Rectal smooth muscle tissue (tissue), 1 donor: ENCODE results near the gene FSTL4.

ENCODE experiments used
- H3K27ac ChIP-seq: one replicate; pipeline ENCODE4 v1.7.0; 2013; ENCODE audit warnings: low read depth, low read length, inconsistent platforms
- H3K27me3 ChIP-seq: one replicate; pipeline ENCODE4 v1.7.0; 2013; ENCODE audit warnings: low read length; ENCODE audit not compliant: control insufficient read depth, insufficient read depth
- H3K36me3 ChIP-seq: one replicate; pipeline ENCODE4 v1.7.0; 2013; ENCODE audit warnings: low read length; ENCODE audit not compliant: control insufficient read depth, insufficient read depth
- H3K4me1 ChIP-seq: one replicate; pipeline ENCODE4 v1.7.0; 2013; ENCODE audit warnings: low read length; ENCODE audit not compliant: control insufficient read depth, insufficient read depth
- H3K4me3 ChIP-seq: one replicate; pipeline ENCODE4 v1.7.0; 2013; ENCODE audit warnings: low read length
- H3K9ac ChIP-seq: one replicate; pipeline ENCODE4 v1.7.0; 2013; ENCODE audit warnings: low read length

FSTL4 gene

GRCh38 chr5:133478199-133478985, 133.9 kb downstream of the FSTL4 start:
- Histone ChIP-seq H3K27me3 (no peaks in the 10 kb centered on the region), H3K4me3 (no peak overlapping the region), H3K36me3 (no peaks in the 10 kb centered on the region), H3K4me1 (no peaks in the 10 kb centered on the region), H3K27ac (no peak overlapping the region), H3K9ac (no peak overlapping the region)

GRCh38 chr5:133475986-133476385, 136.4 kb downstream of the FSTL4 start:
- Histone ChIP-seq H3K27me3 (no peaks in the 10 kb centered on the region), H3K9ac (no peak overlapping the region), H3K36me3 (no peaks in the 10 kb centered on the region), H3K4me3 (no peak overlapping the region), H3K27ac (no peak overlapping the region), H3K4me1 (no peaks in the 10 kb centered on the region)

DNA sequence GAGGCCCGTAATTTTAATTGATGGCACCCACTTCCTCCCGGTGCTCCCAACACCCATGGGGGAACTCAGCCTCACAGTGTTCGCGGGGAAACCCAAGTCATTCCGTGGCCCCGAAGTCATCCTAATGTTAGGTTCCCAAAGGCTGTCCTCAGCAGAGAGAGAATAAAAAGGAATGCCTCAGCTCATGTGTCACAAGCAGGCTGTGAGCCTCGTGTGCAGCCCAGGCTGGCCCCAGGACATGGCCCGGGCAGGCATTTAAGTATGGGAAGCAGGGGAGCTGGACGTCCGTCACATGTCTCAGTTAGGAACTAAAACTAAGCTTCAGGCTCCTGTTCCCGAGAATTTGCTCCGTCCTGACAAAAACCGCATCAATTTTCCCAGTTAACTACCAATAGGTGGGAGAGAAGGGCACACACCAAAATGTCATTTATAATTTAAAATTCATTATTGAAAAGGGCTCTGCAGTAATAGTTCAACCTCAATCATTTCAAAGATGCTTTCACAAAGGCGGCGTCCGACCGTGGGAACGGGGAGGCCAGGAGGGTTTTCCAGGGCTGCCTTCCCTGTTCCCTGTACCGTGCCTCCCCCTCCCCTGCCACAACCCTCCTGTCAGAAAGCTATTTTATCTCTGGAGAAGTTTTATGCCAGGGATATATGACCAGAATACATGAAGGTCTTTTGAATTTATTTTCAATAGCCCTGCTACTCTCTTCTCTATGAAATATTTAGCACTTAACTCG, 137.3 kb downstream of the FSTL4 start:
- Histone ChIP-seq H3K4me1 (no peaks in the 10 kb centered on the region), H3K9ac (no peak overlapping the region), H3K27me3 (no peaks in the 10 kb centered on the region), H3K27ac (no peak overlapping the region), H3K4me3 (no peak overlapping the region), H3K36me3 (no peaks in the 10 kb centered on the region)

DNA sequence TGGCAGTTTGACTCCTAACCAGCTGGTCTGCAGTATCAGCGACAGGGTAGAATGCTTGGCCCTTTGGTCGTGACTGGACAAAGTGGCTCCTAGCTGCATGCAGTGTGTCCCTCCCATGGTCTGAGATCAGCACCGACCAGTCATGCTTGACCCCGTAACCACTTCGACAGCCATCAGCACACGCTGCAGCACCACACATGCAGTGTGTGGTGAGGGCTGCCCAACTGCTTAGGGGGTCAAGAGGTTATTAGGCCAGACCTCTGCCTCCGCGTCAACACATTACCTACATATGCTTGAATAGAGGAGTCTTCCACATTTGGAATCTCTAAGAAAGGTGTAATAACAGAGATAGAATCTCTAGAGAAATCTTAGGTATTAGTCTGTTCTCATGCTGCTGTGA, 139.1 kb downstream of the FSTL4 start:
- no peaks in the 10 kb centered on the region for H3K36me3 ChIP-seq
- H3K27ac ChIP-seq, result no peak overlapping the region
- H3K27me3 ChIP-seq, result no peaks in the 10 kb centered on the region
- no peak overlapping the region for H3K9ac ChIP-seq
- H3K4me1 ChIP-seq, result no peaks in the 10 kb centered on the region
- H3K4me3 ChIP-seq, result no peak overlapping the region

- H3K4me3 ChIP-seq, result no peak overlapping the region
These were observed 139.5 kb downstream of the FSTL4 start for GRCh38 chr5:133472829-133473228.

GRCh38 chr5:133471699-133472098, 140.6 kb downstream of the FSTL4 start:
- H3K27ac ChIP-seq, result no peak overlapping the region
- H3K27me3 ChIP-seq, result no peaks in the 10 kb centered on the region
- no peak overlapping the region for H3K9ac ChIP-seq
- H3K4me1 ChIP-seq, result no peaks in the 10 kb centered on the region
- H3K36me3 ChIP-seq, result no peaks in the 10 kb centered on the region
- no peak overlapping the region for H3K4me3 ChIP-seq

More at GRCh38 chr5:133472829-133473228, 139.5 kb downstream of the FSTL4 start:
- Histone ChIP-seq H3K36me3 (no peaks in the 10 kb centered on the region), H3K27me3 (no peaks in the 10 kb centered on the region), H3K9ac (no peak overlapping the region), H3K4me1 (no peaks in the 10 kb centered on the region), H3K27ac (no peak overlapping the region)

DNA sequence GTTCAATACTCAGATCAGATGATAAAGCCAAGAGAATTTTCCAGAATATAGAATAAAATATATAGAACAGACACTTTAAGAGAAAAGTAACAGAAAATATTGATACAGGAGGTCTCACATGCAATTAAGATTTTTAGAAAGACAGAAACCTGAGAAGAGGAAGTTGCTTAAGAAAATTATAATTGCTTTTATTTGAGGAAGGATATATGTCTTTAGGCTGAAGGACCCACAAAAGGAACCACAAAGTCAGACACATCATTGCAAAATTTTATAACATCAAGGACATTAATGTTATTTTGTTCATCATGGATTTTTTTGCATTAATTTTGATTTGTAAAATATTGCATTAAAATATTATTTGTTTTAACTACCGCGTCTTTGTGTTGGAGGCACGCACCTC, 141.5 kb downstream of the FSTL4 start:
- no peak overlapping the region for H3K9ac ChIP-seq
- no peaks in the 10 kb centered on the region for H3K27me3 ChIP-seq
- no peaks in the 10 kb centered on the region for H3K36me3 ChIP-seq
- H3K4me3 ChIP-seq, result no peak overlapping the region
- H3K4me1 ChIP-seq, result no peaks in the 10 kb centered on the region
- H3K27ac ChIP-seq, result no peak overlapping the region

GRCh38 chr5:133469846-133470245, 142.5 kb downstream of the FSTL4 start:
- Histone ChIP-seq H3K27ac (no peak overlapping the region), H3K4me3 (no peak overlapping the region), H3K36me3 (no peaks in the 10 kb centered on the region), H3K4me1 (no peaks in the 10 kb centered on the region), H3K9ac (no peak overlapping the region), H3K27me3 (no peaks in the 10 kb centered on the region)

DNA sequence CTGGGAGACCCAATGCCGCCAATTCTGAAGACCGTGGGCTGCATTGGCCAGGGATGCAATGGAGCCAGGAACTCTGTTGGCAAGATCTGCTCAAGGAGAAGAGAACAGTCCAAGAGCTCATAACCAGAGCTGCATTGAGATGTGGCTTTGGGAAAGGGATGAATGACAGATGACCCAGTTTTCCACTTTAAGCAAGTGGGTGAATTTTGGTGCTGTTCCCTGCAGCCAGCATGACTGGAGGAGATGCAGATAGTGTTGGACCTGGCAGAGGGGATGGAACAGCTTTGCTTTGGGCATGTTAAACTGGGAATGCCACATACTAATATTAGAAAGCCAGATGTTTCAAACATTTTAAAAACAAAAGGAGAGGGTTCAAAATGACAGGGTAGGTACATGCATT, 143.1 kb downstream of the FSTL4 start:
- H3K27ac ChIP-seq, result no peak overlapping the region

DNA sequence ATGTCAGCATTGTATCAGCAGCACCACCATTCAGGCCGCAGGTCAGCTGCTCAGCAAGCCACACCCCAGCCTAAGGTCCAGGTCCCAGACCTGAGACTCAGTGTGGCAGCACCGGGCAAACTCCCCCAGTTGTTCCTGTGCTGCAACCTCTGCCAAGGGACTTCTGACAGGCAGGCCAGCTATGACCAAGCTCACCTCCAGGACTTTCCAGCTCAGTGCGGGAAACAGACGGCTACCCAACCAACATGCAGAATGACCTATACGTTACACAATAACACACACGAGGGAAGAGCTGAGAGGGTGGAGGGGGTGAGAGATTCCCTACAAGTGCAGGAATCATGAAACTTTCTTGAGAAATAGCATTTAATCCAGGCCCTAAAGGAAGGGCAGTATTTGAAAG, 143.7 kb downstream of the FSTL4 start:
- no peaks in the 10 kb centered on the region for H3K36me3 ChIP-seq
- H3K4me3 ChIP-seq, result no peak overlapping the region
- H3K27ac ChIP-seq, result no peak overlapping the region
- H3K9ac ChIP-seq, result no peak overlapping the region
- no peaks in the 10 kb centered on the region for H3K4me1 ChIP-seq
- no peaks in the 10 kb centered on the region for H3K27me3 ChIP-seq

More for the DNA sequence above, 143.1 kb downstream of the FSTL4 start:
- H3K9ac ChIP-seq, result no peak overlapping the region
- H3K4me1 ChIP-seq, result no peaks in the 10 kb centered on the region
- H3K4me3 ChIP-seq, result no peak overlapping the region
- H3K27me3 ChIP-seq, result no peaks in the 10 kb centered on the region
- no peaks in the 10 kb centered on the region for H3K36me3 ChIP-seq

DNA sequence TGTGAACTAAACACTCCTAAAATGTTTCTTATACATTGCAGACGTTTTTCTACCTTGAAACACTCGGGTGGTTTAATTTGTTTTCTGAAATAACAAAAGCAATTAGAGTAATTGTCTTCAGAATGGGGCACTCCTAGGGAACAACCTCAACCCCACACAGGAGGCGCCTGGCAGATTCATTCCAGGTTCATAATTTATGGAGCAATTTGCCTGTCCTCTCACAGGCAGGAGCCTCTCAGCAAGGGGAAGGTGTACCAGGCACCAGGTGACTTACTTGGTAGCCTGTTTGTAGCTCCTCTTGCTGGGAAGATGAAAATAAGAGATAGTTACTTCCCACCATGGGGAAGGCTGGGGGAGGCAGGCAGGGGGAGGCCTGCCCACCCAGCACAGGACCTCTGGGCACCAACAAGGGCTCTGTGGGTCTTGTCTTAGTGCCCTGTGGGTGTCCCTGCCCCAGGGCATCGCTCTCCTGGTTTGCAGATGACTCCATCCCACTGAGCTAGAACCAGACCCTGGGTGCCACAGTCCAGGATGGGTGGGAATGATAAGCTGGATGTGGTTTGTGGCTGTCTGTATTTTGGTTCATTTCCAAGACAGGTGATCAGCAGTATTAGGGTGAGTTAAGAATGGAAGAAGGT, 144.4 kb downstream of the FSTL4 start:
- H3K4me1 ChIP-seq, result no peaks in the 10 kb centered on the region
- no peaks in the 10 kb centered on the region for H3K36me3 ChIP-seq
- H3K4me3 ChIP-seq, result no peak overlapping the region
- H3K27ac ChIP-seq, result no peak overlapping the region
- no peak overlapping the region for H3K9ac ChIP-seq
- no peaks in the 10 kb centered on the region for H3K27me3 ChIP-seq

- no peaks in the 10 kb centered on the region for H3K36me3 ChIP-seq
- H3K27ac ChIP-seq, result no peak overlapping the region
- H3K4me3 ChIP-seq, result no peak overlapping the region
- H3K9ac ChIP-seq, result no peak overlapping the region
- H3K27me3 ChIP-seq, result no peaks in the 10 kb centered on the region
- H3K4me1 ChIP-seq, result no peaks in the 10 kb centered on the region
These were observed 145.0 kb downstream of the FSTL4 start for GRCh38 chr5:133467335-133467779.
